Lower lobe of right lung (tissue), 2 donors: Measurements from ENCODE around the gene LRRC10. TPM values are rescaled to one million over a fixed set of nuclear protein-coding genes. Genes with fewer than 3 reads are reported as not detected.
A peak's percentile ranks its signal among the peaks of the same experiment; 100 is the strongest.

Source experiments
- ATAC-seq, 2 donors: fragments of 200-7000 bp; cut with Tn5 transposase; one replicate each; pipeline ENCODE4 v1.9.1; 2020 to 2022; ENCODE audit warnings: mild to moderate bottlenecking in 2 of 2, moderate library complexity in 2 of 2
- DNase-seq: peaks from one replicate; pipeline ENCODE4 v3.0.0-alpha.2; 2020
- H3K27ac ChIP-seq: fragments of 200-600 bp; one replicate; pipeline ENCODE4 v1.8.0; 2022
- H3K27me3 ChIP-seq: fragments of 200-600 bp; one replicate; pipeline ENCODE4 v1.8.0; 2022; ENCODE audit warnings: low read depth
- H3K36me3 ChIP-seq: fragments of 200-600 bp; one replicate; pipeline ENCODE4 v1.8.0; 2022; ENCODE audit warnings: mild to moderate bottlenecking
- H3K4me1 ChIP-seq: fragments of 200-600 bp; one replicate; pipeline ENCODE4 v1.8.0; 2022
- H3K4me3 ChIP-seq: fragments of 200-600 bp; one replicate; pipeline ENCODE4 v1.8.0; 2022; ENCODE audit warnings: mild to moderate bottlenecking
- H3K9me3 ChIP-seq: fragments of 200-600 bp; one replicate; pipeline ENCODE4 v1.8.0; 2022
- CTCF ChIP-seq: fragments of 200-600 bp; IDR thresholded peaks from one replicate; pipeline ENCODE4 v1.8.0; 2022; ENCODE audit warnings: antibody characterized with exemption, mild to moderate bottlenecking
- intact Hi-C: fragments of 100-400 bp; cut with DNase I; formaldehyde crosslinking; loops from one replicate; pipeline ENCODE4 v1.11.0; 2022
- total RNA-seq: library from RNA; stranded (reverse); fragmentation: NEBNext Ultra II Directional; extraction: Animal tissue kit (Norgen Biotek cat#: 25700); gene quantifications from one replicate; pipeline ENCODE4 v1.2.1, GENCODE V29; 2021
- donor health status: DM: no; HTN: yes; CAD: no; lungs with severe emphysema.

Gene LRRC10
- total RNA-seq, 1 donor from 2014 or later: not detected

DNA sequence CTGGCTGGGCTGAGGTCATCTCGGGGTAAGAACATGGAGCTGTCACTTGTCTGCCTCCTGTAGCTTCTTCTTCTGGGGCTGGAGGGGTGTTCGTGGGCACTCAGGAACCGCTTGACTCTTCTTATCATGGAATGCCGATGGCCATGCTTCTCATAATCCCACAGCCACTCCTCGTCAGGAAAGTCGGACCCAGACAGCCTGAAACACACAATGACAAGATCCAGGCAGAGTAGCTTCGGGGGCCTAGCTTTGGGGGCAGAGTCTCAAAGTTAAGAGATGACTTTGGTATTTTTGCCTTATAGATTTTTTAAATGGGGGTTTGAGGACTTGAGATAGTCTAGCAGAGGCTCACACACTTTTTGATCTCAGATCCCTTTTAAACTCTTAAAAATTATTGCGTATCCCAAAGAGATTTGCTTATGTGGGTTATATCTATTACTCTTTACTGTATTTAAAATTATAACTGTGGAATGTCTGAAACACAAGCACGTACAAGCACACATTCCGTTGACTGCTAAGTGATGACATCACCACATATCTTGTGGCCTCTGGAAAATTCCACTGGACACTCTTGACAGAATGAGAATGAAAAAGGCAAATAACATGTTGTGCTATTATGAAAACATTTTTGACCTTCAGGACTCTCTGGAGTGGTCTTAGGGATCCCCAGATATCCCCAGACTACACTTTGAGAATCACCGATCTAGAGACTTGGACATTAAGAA, 45.1 kb upstream of the LRRC10 start:
- H3K27me3 ChIP-seq: no peaks in the 10 kb centered on the region
- ATAC-seq (peak; percentile 78 to 88), DNase-seq (no peak)
- no peak overlapping the region for H3K4me3 ChIP-seq
- H3K36me3 ChIP-seq: no peaks in the 10 kb centered on the region
- no peaks in the 10 kb centered on the region for H3K9me3 ChIP-seq
- H3K27ac ChIP-seq: no peak overlapping the region
- intact Hi-C loops: no loop called here
- no peak for TF ChIP-seq CTCF
- H3K4me1 ChIP-seq: no peaks in the 10 kb centered on the region

GRCh38 chr12:69653703-69654102, 43.0 kb upstream of the LRRC10 start:
- intact Hi-C loops: no loop called here
- no peak for TF ChIP-seq CTCF
- no peak for ATAC-seq

GRCh38 chr12:69651922-69652321, 41.2 kb upstream of the LRRC10 start:
- Histone ChIP-seq H3K36me3 (no peaks in the 10 kb centered on the region), H3K27ac (no peak overlapping the region), H3K27me3 (no peaks in the 10 kb centered on the region), H3K9me3 (no peaks in the 10 kb centered on the region), H3K4me1 (no peaks in the 10 kb centered on the region), H3K4me3 (no peak overlapping the region)
- ATAC-seq (no peak), DNase-seq (no peak)
- intact Hi-C loops: no loop called here
- no peak for TF ChIP-seq CTCF

More at GRCh38 chr12:69653703-69654102, 43.0 kb upstream of the LRRC10 start:
- no peak for DNase-seq
- H3K4me1 ChIP-seq: no peaks in the 10 kb centered on the region
- H3K27me3 ChIP-seq: no peaks in the 10 kb centered on the region
- no peak overlapping the region for H3K27ac ChIP-seq
- no peaks in the 10 kb centered on the region for H3K36me3 ChIP-seq
- H3K9me3 ChIP-seq: no peaks in the 10 kb centered on the region
- no peak overlapping the region for H3K4me3 ChIP-seq

GRCh38 chr12:69649529-69649928, 38.8 kb upstream of the LRRC10 start:
- Histone ChIP-seq H3K4me1 (no peaks in the 10 kb centered on the region), H3K27me3 (no peaks in the 10 kb centered on the region), H3K4me3 (no peak overlapping the region), H3K9me3 (no peaks in the 10 kb centered on the region), H3K27ac (no peak overlapping the region), H3K36me3 (no peaks in the 10 kb centered on the region)
- ATAC-seq (no peak), DNase-seq (no peak)
- no peak for TF ChIP-seq CTCF
- intact Hi-C loops: no loop called here

DNA sequence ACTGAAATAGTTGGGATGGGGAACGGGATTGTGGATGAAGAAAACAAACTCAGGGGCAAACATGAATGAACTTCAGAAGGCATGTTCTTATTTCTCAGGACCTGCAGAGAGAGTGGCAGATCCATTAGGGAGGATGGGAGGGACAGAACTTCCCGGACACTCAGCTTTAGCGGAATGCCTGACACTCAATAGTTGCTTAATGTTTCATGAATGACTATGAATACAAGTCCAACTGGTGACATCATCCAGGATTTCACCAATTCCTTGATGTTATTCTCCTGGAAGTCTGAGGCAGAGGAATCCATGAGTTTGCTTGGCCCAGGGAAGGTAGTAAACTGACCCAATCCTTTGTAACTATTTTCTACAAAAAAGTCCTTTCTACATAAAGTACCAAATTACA, 37.8 kb upstream of the LRRC10 start:
- Histone ChIP-seq H3K36me3 (no peaks in the 10 kb centered on the region), H3K9me3 (no peaks in the 10 kb centered on the region), H3K4me1 (no peaks in the 10 kb centered on the region), H3K27me3 (no peaks in the 10 kb centered on the region), H3K27ac (no peak overlapping the region), H3K4me3 (no peak overlapping the region)
- TF ChIP-seq CTCF: no peak
- intact Hi-C loops: no loop called here
- ATAC-seq: no peak
- DNase-seq: no peak
